HepG2 (cell line): ENCODE measurements around the gene ZNFX1. TPM values are rescaled to one million over a fixed set of nuclear protein-coding genes. Genes with fewer than 3 reads are reported as not detected.

Experiments used
- ARID4A ChIP-seq: sonication (generic); formaldehyde crosslinking; IDR thresholded peaks from 2 replicates; pipeline ENCODE4 v1.5.0; 2020; ENCODE audit warnings: mild to moderate bottlenecking, missing genetic modification reagents, borderline replicate concordance
- ARNT2 ChIP-seq: sonication (generic); formaldehyde crosslinking; IDR thresholded peaks from 2 replicates; pipeline ENCODE4 v1.8.0; 2022; ENCODE audit warnings: mild to moderate bottlenecking, low read depth, missing genetic modification reagents, moderate library complexity
- ATAD3A ChIP-seq: sonication (generic); formaldehyde crosslinking; IDR thresholded peaks from 2 replicates; pipeline ENCODE4 v1.4.0; 2020; ENCODE audit warnings: missing genetic modification reagents
- CEBPG ChIP-seq: IDR thresholded peaks from 2 replicates; pipeline ENCODE4 v1.6.1; 2016
- CENPX ChIP-seq: sonication (generic); formaldehyde crosslinking; IDR thresholded peaks from 2 replicates; pipeline ENCODE4 v1.9.0; 2021; ENCODE audit warnings: mild to moderate bottlenecking, missing genetic modification reagents, moderate library complexity
- EEA1 ChIP-seq: sonication (generic); formaldehyde crosslinking; IDR thresholded peaks from 2 replicates; pipeline ENCODE4 v1.5.1; 2020; ENCODE audit warnings: mild to moderate bottlenecking, missing genetic modification reagents, borderline replicate concordance
- GATAD2A ChIP-seq: IDR thresholded peaks from 2 replicates; pipeline ENCODE4 v1.6.1; 2016
- GTF3A ChIP-seq: sonication (generic); formaldehyde crosslinking; conservative IDR thresholded peaks from 2 replicates; pipeline ENCODE4 v1.4.0; 2020; ENCODE audit warnings: mild to moderate bottlenecking, missing genetic modification reagents
- KDM2A ChIP-seq: sonication (generic); formaldehyde crosslinking; IDR thresholded peaks from 2 replicates; pipeline ENCODE4 v1.4.0; 2020; ENCODE audit warnings: low read depth, missing genetic modification reagents, borderline replicate concordance
- MTA1 ChIP-seq: sonication (generic); formaldehyde crosslinking; IDR thresholded peaks from 2 replicates; pipeline ENCODE4 v1.4.0; 2020; ENCODE audit warnings: missing genetic modification reagents, mild to moderate bottlenecking, borderline replicate concordance
- MYC ChIP-seq: sonication (generic); formaldehyde crosslinking; IDR thresholded peaks from 2 replicates; pipeline ENCODE4 v1.9.0; 2021; ENCODE audit warnings: missing genetic modification reagents, borderline replicate concordance
- RBM22 ChIP-seq: fragments of 200-400 bp; formaldehyde crosslinking; optimal IDR thresholded peaks from 2 replicates; pipeline ENCODE3; 2017; ENCODE audit warnings: mild to moderate bottlenecking, low read length, moderate library complexity
- SMARCC2 ChIP-seq: fragments of 450-650 bp; IDR thresholded peaks from 2 replicates; pipeline ENCODE4 v1.6.1; 2017; ENCODE audit warnings: antibody characterized with exemption, mild to moderate bottlenecking
- SSRP1 ChIP-seq: IDR thresholded peaks from 2 replicates; pipeline ENCODE4 v1.6.1; 2016; ENCODE audit warnings: control low read depth
- STAG1 ChIP-seq: sonication (generic); formaldehyde crosslinking; IDR thresholded peaks from 2 replicates; pipeline ENCODE4 v1.4.0; 2020; ENCODE audit warnings: missing genetic modification reagents
- ZBTB2 ChIP-seq: sonication (generic); formaldehyde crosslinking; IDR thresholded peaks from 2 replicates; pipeline ENCODE4 v1.8.0; 2022; ENCODE audit warnings: low read depth, missing genetic modification reagents
- ZKSCAN1 ChIP-seq: fragments of 150-350 bp; IDR thresholded peaks from 2 replicates; pipeline ENCODE4 v1.6.1; 2014; ENCODE audit warnings: low read length
- ZNF225 ChIP-seq: sonication (generic); formaldehyde crosslinking; IDR thresholded peaks from 2 replicates; pipeline ENCODE4 v1.4.0; 2020; ENCODE audit warnings: mild to moderate bottlenecking, missing genetic modification reagents
- ZNF619 ChIP-seq: sonication (generic); formaldehyde crosslinking; IDR thresholded peaks from 2 replicates; pipeline ENCODE4 v1.4.0; 2020; ENCODE audit warnings: mild to moderate bottlenecking, missing genetic modification reagents
- ZNF704 ChIP-seq: sonication (generic); formaldehyde crosslinking; IDR thresholded peaks from 2 replicates; pipeline ENCODE4 v1.8.1; 2023; ENCODE audit warnings: mild to moderate bottlenecking, inconsistent platforms, moderate library complexity, missing genetic modification reagents, borderline replicate concordance
- ZNF784 ChIP-seq: sonication (generic); formaldehyde crosslinking; IDR thresholded peaks from 2 replicates; pipeline ENCODE4 v1.5.1; 2020; ENCODE audit warnings: missing genetic modification reagents, mild to moderate bottlenecking, borderline replicate concordance
- ZNF788 ChIP-seq: sonication (generic); formaldehyde crosslinking; IDR thresholded peaks from 2 replicates; pipeline ENCODE4 v1.5.0; 2020; ENCODE audit warnings: mild to moderate bottlenecking, missing genetic modification reagents, borderline replicate concordance
- polyA plus RNA-seq, 8 experiments: library from polyadenylated mRNA; depleted of rRNA in 3 of 8; stranded (reverse) in 7 of 8; unstranded in 1 of 8; fragments of >200 nt; fragmentation: Illumina TruSeq in 4 of 8; extraction: Trizol in 4 of 8; gene quantifications; 2 replicates each; pipeline versions ENCODE4 v1.2.1 to v1.2.3, GENCODE V29; 2011 to 2016; ENCODE audit warnings: low read depth in 4 of 8, missing spikeins in 1 of 8, mixed read lengths in 1 of 8; ENCODE audit not compliant: insufficient read depth in 1 of 8
- total RNA-seq, 5 experiments: library from RNA; depleted of rRNA; stranded (reverse); fragments of >200 nt; fragmentation: Illumina TruSeq; extraction: Trizol; gene quantifications; 2 replicates each; pipeline ENCODE4 v1.2.3, GENCODE V29; 2016; ENCODE audit warnings: low read depth in 1 of 5

ZNFX1 gene
- total and polyA plus RNA-seq, 2 of the 13 experiments (the other 11 are each of a cell fraction or from before 2014, with no cell fraction given), result 2.9 to 11.1 TPM

- TF ChIP-seq ZKSCAN1 (no peak), SMARCC2 (no peak), ZNF784 (CRISPR knock-in tag) (no peak), KDM2A (CRISPR knock-in tag) (no peak), ZNF788 (no peak), ARNT2 (CRISPR knock-in tag) (0 out of 2 replicates have a peak, but pooled peaks have one; percentile 49), ARID4A (CRISPR knock-in tag) (no peak), CENPX (CRISPR knock-in tag) (no peak), ZBTB2 (CRISPR knock-in tag) (no peak), MYC (CRISPR knock-in tag) (no peak), STAG1 (CRISPR knock-in tag) (no peak), GATAD2A (CRISPR knock-in tag) (no peak), SSRP1 (CRISPR knock-in tag) (0 out of 2 replicates have a peak, but pooled peaks have one; percentile 79), GTF3A (no peak), RBM22 (peak; percentile 90), ZNF619 (CRISPR knock-in tag) (no peak), ZNF704 (0 out of 2 replicates have a peak, but pooled peaks have one; percentile 67), EEA1 (CRISPR knock-in tag) (0 out of 2 replicates have a peak, but pooled peaks have one; percentile 34), ZNF225 (no peak), CEBPG (no peak), ATAD3A (CRISPR knock-in tag) (no peak), MTA1 (CRISPR knock-in tag) (no peak)
Observed at GRCh38 chr20:49286689-49287551, 9.1 kb upstream of the ZNFX1 start (continued).
